CD4-positive, alpha-beta T cell treated with Interleukin-6 at 100 ng/mL for 8 hours (primary cell): Measurements from ENCODE around the gene ZNF335.
"Not testable (repeated sequence)": the region's sequence is repeated elsewhere in the genome, so short reads cannot be mapped to it uniquely, and the experiment has no call there.

Source experiments
- DNase-seq: peaks from one replicate; pipeline ENCODE4 v3.0.0-alpha.2; 2020; ENCODE audit warnings: mixed read lengths, low spot score

The ZNF335 gene

GRCh38 chr20:46004187-46004586 lies 32.2 kb upstream of the ZNF335 start:
- no peak for DNase-seq

- DNase-seq: no peak
Measured at GRCh38 chr20:46002008-46002407, 30.0 kb upstream of the ZNF335 start.

- no peak for DNase-seq
Measured at GRCh38 chr20:46001498-46001897, 29.5 kb upstream of the ZNF335 start.

- DNase-seq: peak; percentile 24
Measured at GRCh38 chr20:46000262-46000996, 28.4 kb upstream of the ZNF335 start.

GRCh38 chr20:45999557-46000261 lies 27.7 kb upstream of the ZNF335 start:
- no peak for DNase-seq

GRCh38 chr20:45998761-45999160 lies 26.8 kb upstream of the ZNF335 start:
- peak; percentile 33 for DNase-seq

GRCh38 chr20:45998337-45998736 lies 26.3 kb upstream of the ZNF335 start:
- no peak for DNase-seq

GRCh38 chr20:45997187-45997586 lies 25.2 kb upstream of the ZNF335 start:
- DNase-seq: no peak

GRCh38 chr20:45995495-45996097 lies 23.6 kb upstream of the ZNF335 start:
- not testable (repeated sequence) for DNase-seq

- no peak for DNase-seq
Measured at GRCh38 chr20:45994761-45995493, 22.9 kb upstream of the ZNF335 start.

- no peak for DNase-seq
Measured at GRCh38 chr20:45993197-45993951, 21.4 kb upstream of the ZNF335 start.

- no peak for DNase-seq
Measured at GRCh38 chr20:45991616-45992015, 19.6 kb upstream of the ZNF335 start.

- not testable (repeated sequence) for DNase-seq
Measured at GRCh38 chr20:45988830-45989229, 16.8 kb upstream of the ZNF335 start.

GRCh38 chr20:45987108-45987780 lies 15.2 kb upstream of the ZNF335 start:
- peak; percentile 68 for DNase-seq

GRCh38 chr20:45985573-45985972 lies 13.6 kb upstream of the ZNF335 start:
- no peak for DNase-seq

GRCh38 chr20:45983279-45983743 lies 11.3 kb upstream of the ZNF335 start:
- DNase-seq: no peak

GRCh38 chr20:45981261-45981660 lies 9.3 kb upstream of the ZNF335 start:
- DNase-seq: no peak

- no peak for DNase-seq
Measured at GRCh38 chr20:45976086-45976485, 4.1 kb upstream of the ZNF335 start.

- no peak for DNase-seq
Measured at GRCh38 chr20:45975686-45976085, 3.7 kb upstream of the ZNF335 start.

- DNase-seq: no peak
Measured at GRCh38 chr20:45974896-45975565, 3.0 kb upstream of the ZNF335 start.
